ENCODE measurements around the gene TTC39B. TPM values are rescaled to one million over a fixed set of nuclear protein-coding genes. Genes with fewer than 3 reads are reported as not detected.

TTC39B gene
- total RNA-seq, 1 experiment from 2014 or later: 7.4 TPM

- TF ChIP-seq SIN3A (IDR thresholded peaks at IDR 0.05; ENCODE audit: low read depth): no peak
- TF ChIP-seq, protein P1, sequence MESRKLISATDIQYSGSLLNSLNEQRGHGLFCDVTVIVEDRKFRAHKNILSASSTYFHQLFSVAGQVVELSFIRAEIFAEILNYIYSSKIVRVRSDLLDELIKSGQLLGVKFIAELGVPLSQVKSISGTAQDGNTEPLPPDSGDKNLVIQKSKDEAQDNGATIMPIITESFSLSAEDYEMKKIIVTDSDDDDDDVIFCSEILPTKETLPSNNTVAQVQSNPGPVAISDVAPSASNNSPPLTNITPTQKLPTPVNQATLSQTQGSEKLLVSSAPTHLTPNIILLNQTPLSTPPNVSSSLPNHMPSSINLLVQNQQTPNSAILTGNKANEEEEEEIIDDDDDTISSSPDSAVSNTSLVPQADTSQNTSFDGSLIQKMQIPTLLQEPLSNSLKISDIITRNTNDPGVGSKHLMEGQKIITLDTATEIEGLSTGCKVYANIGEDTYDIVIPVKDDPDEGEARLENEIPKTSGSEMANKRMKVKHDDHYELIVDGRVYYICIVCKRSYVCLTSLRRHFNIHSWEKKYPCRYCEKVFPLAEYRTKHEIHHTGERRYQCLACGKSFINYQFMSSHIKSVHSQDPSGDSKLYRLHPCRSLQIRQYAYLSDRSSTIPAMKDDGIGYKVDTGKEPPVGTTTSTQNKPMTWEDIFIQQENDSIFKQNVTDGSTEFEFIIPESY (IDR thresholded peaks at IDR 0.05; ENCODE audit: extremely low read depth, insufficient replicate concordance, low read length): no peak
- TF ChIP-seq, protein P2, sequence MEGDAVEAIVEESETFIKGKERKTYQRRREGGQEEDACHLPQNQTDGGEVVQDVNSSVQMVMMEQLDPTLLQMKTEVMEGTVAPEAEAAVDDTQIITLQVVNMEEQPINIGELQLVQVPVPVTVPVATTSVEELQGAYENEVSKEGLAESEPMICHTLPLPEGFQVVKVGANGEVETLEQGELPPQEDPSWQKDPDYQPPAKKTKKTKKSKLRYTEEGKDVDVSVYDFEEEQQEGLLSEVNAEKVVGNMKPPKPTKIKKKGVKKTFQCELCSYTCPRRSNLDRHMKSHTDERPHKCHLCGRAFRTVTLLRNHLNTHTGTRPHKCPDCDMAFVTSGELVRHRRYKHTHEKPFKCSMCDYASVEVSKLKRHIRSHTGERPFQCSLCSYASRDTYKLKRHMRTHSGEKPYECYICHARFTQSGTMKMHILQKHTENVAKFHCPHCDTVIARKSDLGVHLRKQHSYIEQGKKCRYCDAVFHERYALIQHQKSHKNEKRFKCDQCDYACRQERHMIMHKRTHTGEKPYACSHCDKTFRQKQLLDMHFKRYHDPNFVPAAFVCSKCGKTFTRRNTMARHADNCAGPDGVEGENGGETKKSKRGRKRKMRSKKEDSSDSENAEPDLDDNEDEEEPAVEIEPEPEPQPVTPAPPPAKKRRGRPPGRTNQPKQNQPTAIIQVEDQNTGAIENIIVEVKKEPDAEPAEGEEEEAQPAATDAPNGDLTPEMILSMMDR (IDR thresholded peaks at IDR 0.05 in 2 of 3, conservative IDR thresholded peaks at IDR 0.05 in 1 of 3; ENCODE audit: borderline replicate concordance in 1 of 3, insufficient read depth in 1 of 3, low read depth in 2 of 3, low read length in 2 of 3): no peak
- TF ChIP-seq JUND (IDR thresholded peaks at IDR 0.05): no peak
- no peak for TF ChIP-seq MAX (IDR thresholded peaks at IDR 0.05)
- no peak for TF ChIP-seq EZH2phosphoT487 (IDR thresholded peaks at IDR 0.05; ENCODE audit: borderline replicate concordance)
- TF ChIP-seq, protein P3, sequence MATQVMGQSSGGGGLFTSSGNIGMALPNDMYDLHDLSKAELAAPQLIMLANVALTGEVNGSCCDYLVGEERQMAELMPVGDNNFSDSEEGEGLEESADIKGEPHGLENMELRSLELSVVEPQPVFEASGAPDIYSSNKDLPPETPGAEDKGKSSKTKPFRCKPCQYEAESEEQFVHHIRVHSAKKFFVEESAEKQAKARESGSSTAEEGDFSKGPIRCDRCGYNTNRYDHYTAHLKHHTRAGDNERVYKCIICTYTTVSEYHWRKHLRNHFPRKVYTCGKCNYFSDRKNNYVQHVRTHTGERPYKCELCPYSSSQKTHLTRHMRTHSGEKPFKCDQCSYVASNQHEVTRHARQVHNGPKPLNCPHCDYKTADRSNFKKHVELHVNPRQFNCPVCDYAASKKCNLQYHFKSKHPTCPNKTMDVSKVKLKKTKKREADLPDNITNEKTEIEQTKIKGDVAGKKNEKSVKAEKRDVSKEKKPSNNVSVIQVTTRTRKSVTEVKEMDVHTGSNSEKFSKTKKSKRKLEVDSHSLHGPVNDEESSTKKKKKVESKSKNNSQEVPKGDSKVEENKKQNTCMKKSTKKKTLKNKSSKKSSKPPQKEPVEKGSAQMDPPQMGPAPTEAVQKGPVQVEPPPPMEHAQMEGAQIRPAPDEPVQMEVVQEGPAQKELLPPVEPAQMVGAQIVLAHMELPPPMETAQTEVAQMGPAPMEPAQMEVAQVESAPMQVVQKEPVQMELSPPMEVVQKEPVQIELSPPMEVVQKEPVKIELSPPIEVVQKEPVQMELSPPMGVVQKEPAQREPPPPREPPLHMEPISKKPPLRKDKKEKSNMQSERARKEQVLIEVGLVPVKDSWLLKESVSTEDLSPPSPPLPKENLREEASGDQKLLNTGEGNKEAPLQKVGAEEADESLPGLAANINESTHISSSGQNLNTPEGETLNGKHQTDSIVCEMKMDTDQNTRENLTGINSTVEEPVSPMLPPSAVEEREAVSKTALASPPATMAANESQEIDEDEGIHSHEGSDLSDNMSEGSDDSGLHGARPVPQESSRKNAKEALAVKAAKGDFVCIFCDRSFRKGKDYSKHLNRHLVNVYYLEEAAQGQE (IDR thresholded peaks at IDR 0.05; ENCODE audit: low read depth): no peak
- TF ChIP-seq TCF7L2 (IDR thresholded peaks at IDR 0.05; ENCODE audit: borderline replicate concordance, extremely low read depth, insufficient read depth, insufficient read length): no peak
- no peak for TF ChIP-seq YY1 (IDR thresholded peaks at IDR 0.05; ENCODE audit: extremely low read depth, insufficient replicate concordance, low read depth, low read length)
- TF ChIP-seq CEBPB (IDR thresholded peaks at IDR 0.05; ENCODE audit: low read depth): no peak
- TF ChIP-seq ZNF274 (IDR thresholded peaks at IDR 0.05; ENCODE audit: low read depth, low read length): no peak
- TF ChIP-seq, protein P4, sequence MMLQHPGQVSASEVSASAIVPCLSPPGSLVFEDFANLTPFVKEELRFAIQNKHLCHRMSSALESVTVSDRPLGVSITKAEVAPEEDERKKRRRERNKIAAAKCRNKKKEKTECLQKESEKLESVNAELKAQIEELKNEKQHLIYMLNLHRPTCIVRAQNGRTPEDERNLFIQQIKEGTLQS (IDR thresholded peaks at IDR 0.05): no peak
- no peak for TF ChIP-seq CBX3 (IDR thresholded peaks at IDR 0.05; ENCODE audit: low read depth)
- no peak overlapping the region for H2AFZ ChIP-seq (ENCODE audit: low read depth, low read length, poor library complexity, severe bottlenecking)
- no peaks in the 10 kb centered on the region for H3K36me3 ChIP-seq (ENCODE audit: control insufficient read depth in 1 of 2, insufficient read depth in 2 of 2, low read length in 2 of 2)
- POLR2A ChIA-PET: no interaction called here
- H4K20me1 ChIP-seq (ENCODE audit: insufficient read depth): no peaks in the 10 kb centered on the region
- H3K4me3 ChIP-seq (replicated peaks in 1 of 2; ENCODE audit: low read depth in 1 of 2, low read length in 2 of 2): no peak overlapping the region
- RAD21 ChIA-PET (ENCODE audit: low non-redundant PET in 1 of 2, low total read pairs in 2 of 2, uncharacterized antibody in 2 of 2, unreplicated experiment in 2 of 2): no interaction called here
- no peak overlapping the region for H3K4me2 ChIP-seq (ENCODE audit: low read length)
- no peak overlapping the region for H3K27ac ChIP-seq (ENCODE audit: low read depth, low read length)
- no peak overlapping the region for H3K9ac ChIP-seq (ENCODE audit: low read length)
- H3K79me2 ChIP-seq (ENCODE audit: insufficient read depth, low read length): no peaks in the 10 kb centered on the region
- H3K4me1 ChIP-seq (ENCODE audit: control insufficient read depth in 1 of 2, insufficient read depth in 2 of 2, low read length in 2 of 2): no peaks in the 10 kb centered on the region
- H3K9me2 ChIP-seq (ENCODE audit: insufficient read depth): no peaks in the 10 kb centered on the region
- H3K9me3 ChIP-seq (ENCODE audit: control insufficient read depth in 1 of 2, insufficient read depth in 1 of 2, low read depth in 1 of 2, low read length in 2 of 2): no peaks in the 10 kb centered on the region
- BruUV-seq (replicated peaks): no TSS peak
- H3K27me3 ChIP-seq (ENCODE audit: insufficient read depth, low read length): no peaks in the 10 kb centered on the region
- intact Hi-C loops (cut with micrococcal nuclease): no loop called here
- CTCF ChIA-PET: no interaction called here
- ATAC-seq (no peak), DNase-seq (ENCODE audit: low read depth, low spot score) (no peak)
These were observed 7.6 kb downstream of the TTC39B start for GRCh38 chr9:15299374-15299939.
